Thoracic aorta (tissue), 2 donors: Measurements from ENCODE around the gene CACNG6. TPM values are rescaled to one million over a fixed set of nuclear protein-coding genes. Genes with fewer than 3 reads are reported as not detected.

ENCODE experiments used
- ATAC-seq: fragments of 150-250 bp; one replicate; pipeline ENCODE4 v1.8.0; 2017; ENCODE audit warnings: low read depth; ENCODE audit not compliant: insufficient number of reproducible peaks, low FRiP score
- DNase-seq: peaks from one replicate; pipeline ENCODE4 v3.0.0-alpha.2; 2020; ENCODE audit warnings: low spot score
- H3K27ac ChIP-seq, 2 donors: fragments of 200-600 bp; sonication (generic); 1 replicate in 1 of 2; 2 replicates in 1 of 2; pipeline ENCODE4 v1.5.1; 2016; ENCODE audit warnings: mild to moderate bottlenecking in 2 of 2, moderate library complexity in 2 of 2
- H3K27me3 ChIP-seq: fragments of 200-600 bp; sonication (generic); replicated peaks from 2 replicates; pipeline ENCODE4 v1.6.0; 2016; ENCODE audit warnings: mild to moderate bottlenecking; ENCODE audit not compliant: insufficient read depth
- H3K36me3 ChIP-seq: fragments of 200-600 bp; sonication (generic); one replicate; pipeline ENCODE4 v1.5.1; 2016
- H3K4me1 ChIP-seq, 2 donors: fragments of 200-600 bp; sonication (generic); 1 replicate in 1 of 2; 2 replicates in 1 of 2; pipeline versions ENCODE4 v1.5.1 to v1.6.0; 2016; ENCODE audit warnings: low read depth in 2 of 2, mild to moderate bottlenecking in 1 of 2; ENCODE audit not compliant: control insufficient read depth in 1 of 2
- H3K4me3 ChIP-seq: fragments of 200-600 bp; sonication (generic); 2 replicates; pipeline ENCODE4 v1.5.1; 2016; ENCODE audit warnings: mild to moderate bottlenecking
- H3K9me3 ChIP-seq: fragments of 200-600 bp; sonication (generic); 2 replicates; pipeline ENCODE4 v1.5.1; 2016
- total RNA-seq, 2 donors: library from RNA; depleted of rRNA; stranded (reverse); fragments of >200 nt; gene quantifications; one replicate each; pipeline versions ENCODE4 v1.1.0 to v1.2.3, GENCODE V29; 2016
- TF ChIP-seq, protein P1 (sequence below): fragments of 200-600 bp; sonication (generic); IDR thresholded peaks from one replicate; pipeline ENCODE4 v1.5.1; 2019; ENCODE audit warnings: antibody characterized with exemption

The CACNG6 gene
- total RNA-seq, 2 donors from 2014 or later = not detected

DNA sequence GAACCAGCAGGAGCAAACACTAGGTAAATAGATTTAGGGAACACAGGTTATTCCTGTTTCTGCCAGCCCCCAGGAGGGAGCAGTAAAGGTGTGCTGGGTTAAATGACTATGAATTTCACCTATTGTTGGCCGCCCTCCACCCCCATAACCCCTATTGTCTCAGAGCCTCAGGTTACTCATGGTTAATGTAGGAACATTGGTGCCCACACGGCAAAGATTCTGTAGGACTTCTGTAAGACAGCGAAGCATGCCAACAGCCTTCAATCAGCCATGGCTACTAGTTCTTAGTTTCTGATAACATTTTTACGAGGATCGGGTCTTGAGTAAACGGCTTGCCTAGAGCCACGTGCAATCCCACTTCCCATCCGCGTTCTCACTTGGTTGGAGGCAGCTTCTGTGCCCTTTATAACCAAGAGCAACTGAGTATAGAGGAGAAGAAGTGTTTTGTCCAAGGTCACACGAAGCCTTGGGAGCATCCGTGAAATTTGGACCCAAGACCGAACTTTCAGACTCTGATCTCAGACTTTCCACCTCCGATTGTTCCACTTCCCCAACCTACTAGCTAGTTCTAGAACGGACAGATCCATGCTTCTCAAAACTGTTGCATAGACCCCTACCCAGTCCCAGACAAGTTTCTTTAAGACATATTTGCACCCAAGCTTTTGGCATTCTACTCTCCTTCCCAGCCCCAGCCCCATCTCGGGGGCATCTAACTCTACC lies 33.8 kb upstream of the CACNG6 start:
- no peak overlapping the region for H3K4me3 ChIP-seq
- DNase-seq = no peak
- H3K9me3 ChIP-seq = no peaks in the 10 kb centered on the region
- no peaks in the 10 kb centered on the region for H3K4me1 ChIP-seq
- TF ChIP-seq, protein P1, sequence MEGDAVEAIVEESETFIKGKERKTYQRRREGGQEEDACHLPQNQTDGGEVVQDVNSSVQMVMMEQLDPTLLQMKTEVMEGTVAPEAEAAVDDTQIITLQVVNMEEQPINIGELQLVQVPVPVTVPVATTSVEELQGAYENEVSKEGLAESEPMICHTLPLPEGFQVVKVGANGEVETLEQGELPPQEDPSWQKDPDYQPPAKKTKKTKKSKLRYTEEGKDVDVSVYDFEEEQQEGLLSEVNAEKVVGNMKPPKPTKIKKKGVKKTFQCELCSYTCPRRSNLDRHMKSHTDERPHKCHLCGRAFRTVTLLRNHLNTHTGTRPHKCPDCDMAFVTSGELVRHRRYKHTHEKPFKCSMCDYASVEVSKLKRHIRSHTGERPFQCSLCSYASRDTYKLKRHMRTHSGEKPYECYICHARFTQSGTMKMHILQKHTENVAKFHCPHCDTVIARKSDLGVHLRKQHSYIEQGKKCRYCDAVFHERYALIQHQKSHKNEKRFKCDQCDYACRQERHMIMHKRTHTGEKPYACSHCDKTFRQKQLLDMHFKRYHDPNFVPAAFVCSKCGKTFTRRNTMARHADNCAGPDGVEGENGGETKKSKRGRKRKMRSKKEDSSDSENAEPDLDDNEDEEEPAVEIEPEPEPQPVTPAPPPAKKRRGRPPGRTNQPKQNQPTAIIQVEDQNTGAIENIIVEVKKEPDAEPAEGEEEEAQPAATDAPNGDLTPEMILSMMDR = no peak
- no peak for ATAC-seq
- H3K36me3 ChIP-seq = no peaks in the 10 kb centered on the region
- no peak overlapping the region for H3K27ac ChIP-seq
- H3K27me3 ChIP-seq = no peaks in the 10 kb centered on the region

DNA sequence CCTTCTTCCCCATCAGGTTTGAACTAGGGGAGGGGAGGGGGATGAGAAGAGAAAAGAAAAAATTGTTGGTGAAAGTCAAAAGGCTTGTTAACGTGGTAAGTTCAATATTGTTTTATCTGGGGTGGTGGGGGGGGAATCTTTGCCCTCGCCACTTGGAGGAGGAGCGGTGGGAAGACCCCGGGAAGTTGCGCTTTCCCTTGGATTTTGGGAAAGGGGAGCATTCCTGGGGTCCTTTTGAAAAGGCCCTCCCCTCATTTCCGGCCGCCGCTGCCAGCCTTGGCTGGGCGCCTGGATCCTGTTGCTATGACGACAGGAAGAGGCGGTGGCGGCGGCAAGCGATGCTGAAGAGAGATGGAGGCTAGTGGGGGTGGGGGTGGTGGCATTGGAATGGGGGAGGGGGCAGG lies 33.3 kb upstream of the CACNG6 start:
- Histone ChIP-seq H3K27ac (no peak overlapping the region), H3K27me3 (no peaks in the 10 kb centered on the region), H3K4me3 (no peak overlapping the region), H3K36me3 (no peaks in the 10 kb centered on the region), H3K9me3 (no peaks in the 10 kb centered on the region), H3K4me1 (no peaks in the 10 kb centered on the region)
- ATAC-seq (no peak), DNase-seq (no peak)
- TF ChIP-seq, protein P1 = no peak

DNA sequence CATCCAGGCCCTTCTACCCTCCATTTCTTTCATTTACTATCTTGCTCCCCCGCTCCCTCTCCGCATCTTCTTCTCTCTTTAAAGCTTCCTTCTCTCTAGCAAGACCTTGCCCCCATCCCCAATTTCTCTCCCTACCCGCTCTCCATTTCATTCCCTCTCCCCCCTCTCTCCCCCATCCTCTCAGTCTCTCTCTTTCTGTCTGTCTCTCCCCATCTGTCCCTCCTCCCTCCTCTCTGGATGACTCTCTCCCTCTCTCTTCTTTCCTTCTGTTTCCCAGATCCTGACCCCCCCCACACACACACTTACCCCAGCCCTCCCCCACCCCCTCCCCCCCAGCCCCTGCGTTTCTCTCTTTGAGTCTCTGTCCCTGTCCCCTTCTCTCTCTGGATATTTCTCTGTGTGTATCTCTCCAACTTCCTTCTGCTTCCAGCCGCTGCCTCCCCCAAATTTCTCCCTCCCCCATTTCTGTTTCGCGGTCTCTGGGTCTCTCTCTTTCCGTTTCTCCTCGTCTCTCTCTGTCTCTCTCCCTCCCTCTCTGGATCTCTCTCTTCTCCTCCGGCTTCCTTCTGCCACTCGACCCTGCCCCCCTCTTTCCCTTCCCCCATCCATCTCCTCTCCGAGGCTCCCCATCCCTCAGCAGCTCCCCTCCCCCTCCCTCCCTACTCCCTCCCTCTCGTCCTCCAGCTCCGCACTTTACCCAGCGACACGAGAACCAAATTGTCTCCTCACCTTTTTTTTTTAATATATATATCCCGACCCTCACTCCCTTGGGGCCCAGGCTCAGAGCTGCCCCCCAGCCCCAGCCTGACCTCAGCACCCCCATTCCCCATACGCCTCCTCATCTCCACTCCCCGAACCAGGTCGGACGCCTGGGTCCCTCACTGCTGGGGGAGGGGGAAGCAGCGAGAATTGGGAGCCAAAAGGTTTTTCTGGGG lies 32.3 kb upstream of the CACNG6 start:
- Histone ChIP-seq H3K27me3 (no peaks in the 10 kb centered on the region), H3K36me3 (no peaks in the 10 kb centered on the region), H3K4me1 (no peaks in the 10 kb centered on the region), H3K9me3 (no peaks in the 10 kb centered on the region), H3K27ac (no peak overlapping the region), H3K4me3 (no peak overlapping the region)
- DNase-seq = no peak
- TF ChIP-seq, protein P1 = no peak
- ATAC-seq = no peak

DNA sequence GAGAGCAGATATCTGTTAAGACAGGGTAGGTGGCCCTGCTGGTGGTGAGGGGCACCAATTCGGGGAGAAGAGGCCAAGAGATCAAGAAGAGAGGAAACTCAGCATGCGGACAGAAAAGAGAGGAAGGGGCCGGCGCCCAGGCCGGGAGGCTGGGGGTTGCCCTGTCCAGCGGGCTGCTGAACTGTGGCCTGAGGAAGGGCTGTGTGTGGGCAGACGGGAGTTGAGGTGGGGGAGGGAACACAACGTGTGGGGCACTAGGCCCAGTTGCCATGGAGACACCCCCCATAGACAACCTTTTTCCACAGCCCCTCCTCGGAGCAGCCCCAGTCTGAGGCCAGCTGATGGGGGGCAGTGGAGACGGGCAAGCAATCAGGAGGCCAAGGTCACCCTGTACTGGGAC lies 31.2 kb upstream of the CACNG6 start:
- no peaks in the 10 kb centered on the region for H3K9me3 ChIP-seq
- H3K4me1 ChIP-seq = no peaks in the 10 kb centered on the region
- no peaks in the 10 kb centered on the region for H3K27me3 ChIP-seq
- no peak for DNase-seq
- ATAC-seq = no peak
- H3K4me3 ChIP-seq = no peak overlapping the region
- no peaks in the 10 kb centered on the region for H3K36me3 ChIP-seq
- no peak overlapping the region for H3K27ac ChIP-seq
- TF ChIP-seq, protein P1 = no peak

DNA sequence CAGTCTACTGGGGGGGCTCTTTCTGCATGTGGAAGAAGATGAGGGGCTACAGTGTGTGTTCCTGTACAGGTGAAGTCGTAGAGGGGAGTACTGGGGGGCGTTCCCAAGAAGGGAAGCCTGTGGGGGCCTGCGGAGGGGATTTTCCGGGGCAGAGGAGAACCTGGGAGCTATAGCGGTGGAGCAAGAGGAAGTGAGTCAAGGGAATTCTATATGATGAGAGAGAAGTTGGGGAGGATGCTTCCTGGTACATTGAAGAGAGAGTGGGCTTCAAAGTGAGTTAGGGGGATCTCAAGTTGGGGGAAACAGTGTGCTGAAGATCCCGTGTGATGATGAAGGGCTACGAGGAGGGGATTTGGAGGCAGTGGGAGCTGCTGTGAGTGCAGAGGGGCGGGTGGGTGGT lies 30.6 kb upstream of the CACNG6 start:
- no peaks in the 10 kb centered on the region for H3K36me3 ChIP-seq
- TF ChIP-seq, protein P1 = no peak
- H3K27me3 ChIP-seq = no peaks in the 10 kb centered on the region
- H3K27ac ChIP-seq = no peak overlapping the region
- H3K4me3 ChIP-seq = no peak overlapping the region
- ATAC-seq = no peak
- H3K4me1 ChIP-seq = no peaks in the 10 kb centered on the region
- H3K9me3 ChIP-seq = no peaks in the 10 kb centered on the region
- no peak for DNase-seq
